PC-3 (cell line): ENCODE results near the gene CISTR. TPM values are rescaled to one million over a fixed set of nuclear protein-coding genes. Genes with fewer than 3 reads are reported as not detected.

Experiments
- ATAC-seq: fragments of 200-7000 bp; cut with Tn5 transposase; 2 replicates; pipeline ENCODE4 v1.9.1; 2020; ENCODE audit warnings: mild to moderate bottlenecking, moderate library complexity
- BruUV-seq: library from RNA; stranded (reverse); fragments of 400-500 nt; replicated peaks from 2 replicates; lab custom pipeline; 2021; lab: Mats Ljungman, UMichigan
- CTCF ChIA-PET: fragments of 300-600 bp; sonication (Branson Sonifier 250); formaldehyde crosslinking; loops from one replicate; lab custom pipeline; 2022; ENCODE audit warnings: antibody characterized with exemption; lab: Charles Lee
- POLR2A ChIA-PET: fragments of 300-600 bp; sonication (Branson Sonifier 250); formaldehyde crosslinking; loops from one replicate; lab custom pipeline; 2022; ENCODE audit warnings: antibody characterized with exemption; ENCODE audit not compliant: unreplicated experiment; lab: Charles Lee
- DNase-seq: peaks from one replicate; pipeline ENCODE4 v3.0.0-alpha.2; 2015
- H2AFZ ChIP-seq: fragments of 300-600 bp; sonication (generic); 2 replicates; pipeline ENCODE4 v1.6.0; 2016; ENCODE audit warnings: antibody characterized with exemption, low read length
- H3F3A ChIP-seq: fragments of 300-600 bp; sonication (generic); one replicate; pipeline ENCODE4 v1.6.0; 2017; ENCODE audit warnings: antibody characterized with exemption, low read length, control low read depth, mild to moderate bottlenecking; ENCODE audit not compliant: unreplicated experiment
- H3K27ac ChIP-seq: fragments of 300-600 bp; sonication (generic); 2 replicates; pipeline ENCODE4 v1.5.1; 2016; ENCODE audit warnings: mild to moderate bottlenecking, low read length
- H3K27me3 ChIP-seq: fragments of 300-600 bp; sonication (generic); 2 replicates; pipeline ENCODE4 v1.6.1; 2016; ENCODE audit warnings: low read length, mixed read lengths
- H3K36me3 ChIP-seq: fragments of 300-600 bp; sonication (generic); 2 replicates; pipeline ENCODE4 v1.6.1; 2016; ENCODE audit warnings: low read depth, mixed run types, low read length, mixed read lengths
- H3K4me1 ChIP-seq: fragments of 300-600 bp; sonication (generic); 2 replicates; pipeline ENCODE4 v1.5.1; 2016; ENCODE audit warnings: low read length; ENCODE audit not compliant: insufficient read depth
- H3K4me2 ChIP-seq: fragments of 300-600 bp; sonication (generic); 2 replicates; pipeline ENCODE4 v1.6.0; 2016; ENCODE audit warnings: low read length
- H3K4me3 ChIP-seq: fragments of 300-600 bp; sonication (generic); 2 replicates; pipeline ENCODE4 v1.5.1; 2016; ENCODE audit warnings: mild to moderate bottlenecking, low read length, mixed read lengths
- H3K79me2 ChIP-seq: fragments of 300-600 bp; sonication (generic); 2 replicates; pipeline ENCODE4 v1.6.1; 2017; ENCODE audit warnings: low read length, mixed read lengths
- H3K9ac ChIP-seq: fragments of 300-600 bp; sonication (generic); 2 replicates; pipeline ENCODE4 v1.6.0; 2016; ENCODE audit warnings: mild to moderate bottlenecking, low read length
- H3K9me2 ChIP-seq: fragments of 300-600 bp; sonication (generic); replicated peaks from 2 replicates; pipeline ENCODE4 v1.6.1; 2016; ENCODE audit warnings: mixed run types, low read length, mixed read lengths
- H3K9me3 ChIP-seq: fragments of 300-600 bp; sonication (generic); 2 replicates; pipeline ENCODE4 v1.6.1; 2016; ENCODE audit warnings: low read length, mixed read lengths
- H4K20me1 ChIP-seq: fragments of 300-600 bp; sonication (generic); 2 replicates; pipeline ENCODE4 v1.6.1; 2016; ENCODE audit warnings: low read length, mixed read lengths
- EZH2 ChIP-seq: fragments of 300-600 bp; sonication (generic); IDR thresholded peaks from one replicate; pipeline ENCODE4 v1.6.1; 2017; ENCODE audit warnings: antibody characterized with exemption, mild to moderate bottlenecking, low read length; ENCODE audit not compliant: unreplicated experiment
- EZH2phosphoT487 ChIP-seq: fragments of 300-600 bp; sonication (generic); IDR thresholded peaks from 2 replicates; pipeline ENCODE4 v1.6.1; 2018; ENCODE audit warnings: mild to moderate bottlenecking, antibody characterized with exemption, low read length, borderline replicate concordance
- intact Hi-C: fragments of 100-400 bp; cut with micrococcal nuclease; formaldehyde crosslinking; loops from 2 replicates; pipeline ENCODE4 v1.9.0; 2023
- total RNA-seq: library from RNA; depleted of rRNA; stranded (reverse); fragments of >200 nt; gene quantifications from 2 replicates; pipeline ENCODE4 v1.2.3, GENCODE V29; 2014
- TF ChIP-seq, protein P1 (sequence below): fragments of 300-600 bp; sonication (generic); conservative IDR thresholded peaks from 2 replicates; pipeline ENCODE4 v1.5.1; 2017; ENCODE audit warnings: antibody characterized with exemption, low read depth, mild to moderate bottlenecking, low read length

CISTR gene
- total RNA-seq, 1 experiment from 2014 or later, result not detected

DNA sequence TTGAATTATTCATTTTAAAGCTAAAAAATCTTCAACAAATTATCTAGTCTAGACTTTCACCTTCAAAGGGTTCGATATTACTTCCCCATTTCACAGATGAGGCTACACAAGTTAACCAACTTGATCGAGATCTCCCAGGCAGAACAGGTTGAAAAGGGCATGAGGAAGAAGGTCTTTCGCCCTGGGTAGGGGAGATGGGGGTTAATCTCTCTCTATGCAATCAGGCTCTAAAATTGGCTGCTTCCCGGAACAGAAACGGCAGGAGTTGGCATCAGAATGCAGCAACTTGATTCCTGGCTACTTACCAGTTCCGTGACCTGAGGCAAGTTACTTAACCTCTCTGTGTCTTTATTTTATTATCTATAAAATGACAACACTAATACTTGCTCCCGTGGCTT, 2.4 kb upstream of the CISTR start:
- no peaks in the 10 kb centered on the region for H3K79me2 ChIP-seq
- H4K20me1 ChIP-seq, result no peaks in the 10 kb centered on the region
- BruUV-seq, result no TSS peak
- H3K27me3 ChIP-seq, result 0 out of 2 replicates have a peak, but pooled peaks cover 3% of the 10 kb centered on the region
- H3K9me2 ChIP-seq, result no peaks in the 10 kb centered on the region
- H2AFZ ChIP-seq, result no peak overlapping the region
- CTCF ChIA-PET, result no interaction called here
- intact Hi-C loops, result no loop called here
- H3K36me3 ChIP-seq, result no peaks in the 10 kb centered on the region
- DNase-seq, result no peak
- ATAC-seq, result peak; percentile 6; the same call in 1 of the 2 replicates
- POLR2A ChIA-PET, result no interaction called here
- H3K27ac ChIP-seq, result no peak overlapping the region
- H3K9ac ChIP-seq, result no peak overlapping the region
- TF ChIP-seq EZH2 (no peak), EZH2phosphoT487 (no peak)
- TF ChIP-seq, protein P1, sequence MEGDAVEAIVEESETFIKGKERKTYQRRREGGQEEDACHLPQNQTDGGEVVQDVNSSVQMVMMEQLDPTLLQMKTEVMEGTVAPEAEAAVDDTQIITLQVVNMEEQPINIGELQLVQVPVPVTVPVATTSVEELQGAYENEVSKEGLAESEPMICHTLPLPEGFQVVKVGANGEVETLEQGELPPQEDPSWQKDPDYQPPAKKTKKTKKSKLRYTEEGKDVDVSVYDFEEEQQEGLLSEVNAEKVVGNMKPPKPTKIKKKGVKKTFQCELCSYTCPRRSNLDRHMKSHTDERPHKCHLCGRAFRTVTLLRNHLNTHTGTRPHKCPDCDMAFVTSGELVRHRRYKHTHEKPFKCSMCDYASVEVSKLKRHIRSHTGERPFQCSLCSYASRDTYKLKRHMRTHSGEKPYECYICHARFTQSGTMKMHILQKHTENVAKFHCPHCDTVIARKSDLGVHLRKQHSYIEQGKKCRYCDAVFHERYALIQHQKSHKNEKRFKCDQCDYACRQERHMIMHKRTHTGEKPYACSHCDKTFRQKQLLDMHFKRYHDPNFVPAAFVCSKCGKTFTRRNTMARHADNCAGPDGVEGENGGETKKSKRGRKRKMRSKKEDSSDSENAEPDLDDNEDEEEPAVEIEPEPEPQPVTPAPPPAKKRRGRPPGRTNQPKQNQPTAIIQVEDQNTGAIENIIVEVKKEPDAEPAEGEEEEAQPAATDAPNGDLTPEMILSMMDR, result no peak
- H3K9me3 ChIP-seq, result no peaks in the 10 kb centered on the region
- no peaks in the 10 kb centered on the region for H3F3A ChIP-seq
- H3K4me1 ChIP-seq, result peaks cover 20% of the 10 kb centered on the region
- H3K4me3 ChIP-seq, result no peak overlapping the region
- H3K4me2 ChIP-seq, result peak overlapping the region; percentile 52

GRCh38 chr12:53752621-53753020, 842 bp upstream of the CISTR start:
- no peaks in the 10 kb centered on the region for H3K9me3 ChIP-seq
- no peak overlapping the region for H3K27ac ChIP-seq
- no peaks in the 10 kb centered on the region for H3K9me2 ChIP-seq
- TF ChIP-seq, protein P1, result no peak
- TF ChIP-seq EZH2, result no peak
- no peak for TF ChIP-seq EZH2phosphoT487
- H3K79me2 ChIP-seq, result no peaks in the 10 kb centered on the region
- no peak overlapping the region for H2AFZ ChIP-seq
- DNase-seq, result no peak
- no peak for ATAC-seq
- no peak overlapping the region for H3K4me3 ChIP-seq
- intact Hi-C loops, result no loop called here
- H3K4me2 ChIP-seq, result no peak overlapping the region
- 0 out of 2 replicates have a peak, but pooled peaks cover 3% of the 10 kb centered on the region for H3K27me3 ChIP-seq
- no peaks in the 10 kb centered on the region for H4K20me1 ChIP-seq
- ChIA-PET CTCF (interaction anchor here (0.7 kb wide), 1 partner anchor 71 kb away, joined by 5 read pairs; no protein-coding TSS in a partner anchor), POLR2A (no interaction called here)
- peaks cover 20% of the 10 kb centered on the region for H3K4me1 ChIP-seq
- no peaks in the 10 kb centered on the region for H3K36me3 ChIP-seq
- no peak overlapping the region for H3K9ac ChIP-seq
- no TSS peak for BruUV-seq
- no peaks in the 10 kb centered on the region for H3F3A ChIP-seq

DNA sequence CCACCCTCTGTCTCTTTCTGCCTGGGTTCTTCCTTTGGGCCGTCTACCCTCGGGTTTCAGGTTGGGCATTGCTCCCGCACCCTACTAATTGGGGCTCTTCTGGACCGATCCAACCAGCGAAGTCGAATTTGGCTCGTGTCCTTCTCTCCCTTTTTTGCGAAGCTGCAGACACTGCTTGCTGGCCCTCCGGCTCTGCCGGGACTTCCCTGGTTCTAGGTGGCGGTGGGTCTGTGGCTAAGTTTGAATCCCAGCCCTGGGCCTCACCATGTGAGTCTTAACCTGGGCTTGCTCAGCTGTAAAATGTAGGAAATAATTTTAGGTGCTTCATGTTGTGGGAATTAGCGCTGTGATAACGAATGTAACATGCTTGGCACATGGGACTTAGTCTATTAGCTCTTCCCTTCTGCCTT, 418 bp upstream of the CISTR start:
- BruUV-seq, result no TSS peak
- H3K27me3 ChIP-seq, result 0 out of 2 replicates have a peak, but pooled peaks cover 3% of the 10 kb centered on the region

More for the DNA sequence above, 418 bp upstream of the CISTR start:
- no peak overlapping the region for H3K9ac ChIP-seq
- H3K9me2 ChIP-seq, result no peaks in the 10 kb centered on the region
- intact Hi-C loops, result no loop called here
- no peaks in the 10 kb centered on the region for H3K79me2 ChIP-seq
- no peak for DNase-seq
- ChIA-PET CTCF (interaction anchor here (0.7 kb wide), 1 partner anchor 72 kb away, joined by 5 read pairs; no protein-coding TSS in a partner anchor), POLR2A (no interaction called here)
- H4K20me1 ChIP-seq, result no peaks in the 10 kb centered on the region
- no peak overlapping the region for H3K4me3 ChIP-seq
- H3K36me3 ChIP-seq, result no peaks in the 10 kb centered on the region
- H2AFZ ChIP-seq, result no peak overlapping the region
- peaks cover 20% of the 10 kb centered on the region for H3K4me1 ChIP-seq
- no peak for ATAC-seq
- no peak overlapping the region for H3K4me2 ChIP-seq
- H3F3A ChIP-seq, result no peaks in the 10 kb centered on the region
- no peaks in the 10 kb centered on the region for H3K9me3 ChIP-seq
- H3K27ac ChIP-seq, result no peak overlapping the region
- TF ChIP-seq EZH2, result no peak
- TF ChIP-seq EZH2phosphoT487, result no peak
- TF ChIP-seq, protein P1, result no peak
